AG09309 (cell line): Measurements from ENCODE around the gene FUT4.

ENCODE experiments used
- DNase-seq: peaks from one replicate; pipeline ENCODE4 v3.0.0-alpha.2; 2010; ENCODE audit warnings: low read depth
- H3K4me3 ChIP-seq: 2 replicates; pipeline ENCODE4 v1.5.1; 2011; ENCODE audit warnings: mild to moderate bottlenecking, low read depth, low read length, moderate library complexity; ENCODE audit not compliant: control insufficient read depth
- TF ChIP-seq, protein P1 (sequence below): IDR thresholded peaks from 2 replicates; pipeline ENCODE4 v1.5.1; 2011; ENCODE audit warnings: mild to moderate bottlenecking, low read depth, low read length, inconsistent platforms; ENCODE audit not compliant: insufficient read depth, control insufficient read depth; ENCODE audit errors: missing control alignments

The FUT4 gene

DNA sequence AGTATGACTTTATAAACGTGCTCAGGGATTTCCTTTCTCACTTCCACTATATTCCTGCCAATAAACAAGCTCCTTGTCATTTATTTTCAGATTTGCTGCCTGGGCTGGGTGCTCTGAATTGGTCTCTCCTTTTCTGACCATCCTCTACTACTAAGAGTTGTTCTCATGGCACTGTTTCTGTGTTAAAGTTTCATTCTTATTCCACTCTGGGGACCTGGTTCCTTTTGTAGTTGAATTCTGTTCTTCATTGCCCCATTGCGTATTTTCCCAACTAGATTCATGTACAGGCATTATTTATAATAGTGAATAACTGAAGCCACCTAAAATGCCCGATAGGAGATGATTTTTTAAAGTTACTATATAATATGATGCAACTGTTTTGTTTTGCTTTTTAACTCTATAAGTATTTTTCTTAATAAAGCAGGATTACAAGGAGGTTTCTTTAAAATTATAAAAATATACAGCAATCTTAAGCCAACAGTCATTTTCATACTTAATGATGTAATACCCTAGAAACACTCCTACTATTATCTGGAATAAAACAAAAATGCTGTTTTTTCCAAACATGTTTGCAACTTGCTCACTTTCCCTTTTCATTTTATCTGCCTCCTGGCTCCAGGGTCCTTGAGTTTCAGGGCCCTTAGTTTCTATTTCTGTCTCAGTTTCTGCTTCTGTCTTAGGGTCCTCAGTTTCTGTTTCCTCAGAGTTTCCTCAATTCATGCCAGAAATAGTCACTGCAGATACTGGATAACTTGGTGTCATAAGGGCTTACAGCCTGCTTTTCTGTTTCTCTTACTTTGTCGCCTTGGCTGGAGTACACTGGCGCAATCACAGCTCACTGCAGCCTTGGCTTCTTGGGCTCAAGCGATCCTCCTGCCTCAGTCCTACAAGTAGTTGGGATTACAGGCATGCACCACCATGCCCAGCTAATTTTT lies 9.8 kb upstream of the FUT4 start:
- no peak overlapping the region for H3K4me3 ChIP-seq
- no peak for DNase-seq
- TF ChIP-seq, protein P1, sequence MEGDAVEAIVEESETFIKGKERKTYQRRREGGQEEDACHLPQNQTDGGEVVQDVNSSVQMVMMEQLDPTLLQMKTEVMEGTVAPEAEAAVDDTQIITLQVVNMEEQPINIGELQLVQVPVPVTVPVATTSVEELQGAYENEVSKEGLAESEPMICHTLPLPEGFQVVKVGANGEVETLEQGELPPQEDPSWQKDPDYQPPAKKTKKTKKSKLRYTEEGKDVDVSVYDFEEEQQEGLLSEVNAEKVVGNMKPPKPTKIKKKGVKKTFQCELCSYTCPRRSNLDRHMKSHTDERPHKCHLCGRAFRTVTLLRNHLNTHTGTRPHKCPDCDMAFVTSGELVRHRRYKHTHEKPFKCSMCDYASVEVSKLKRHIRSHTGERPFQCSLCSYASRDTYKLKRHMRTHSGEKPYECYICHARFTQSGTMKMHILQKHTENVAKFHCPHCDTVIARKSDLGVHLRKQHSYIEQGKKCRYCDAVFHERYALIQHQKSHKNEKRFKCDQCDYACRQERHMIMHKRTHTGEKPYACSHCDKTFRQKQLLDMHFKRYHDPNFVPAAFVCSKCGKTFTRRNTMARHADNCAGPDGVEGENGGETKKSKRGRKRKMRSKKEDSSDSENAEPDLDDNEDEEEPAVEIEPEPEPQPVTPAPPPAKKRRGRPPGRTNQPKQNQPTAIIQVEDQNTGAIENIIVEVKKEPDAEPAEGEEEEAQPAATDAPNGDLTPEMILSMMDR, result no peak

DNA sequence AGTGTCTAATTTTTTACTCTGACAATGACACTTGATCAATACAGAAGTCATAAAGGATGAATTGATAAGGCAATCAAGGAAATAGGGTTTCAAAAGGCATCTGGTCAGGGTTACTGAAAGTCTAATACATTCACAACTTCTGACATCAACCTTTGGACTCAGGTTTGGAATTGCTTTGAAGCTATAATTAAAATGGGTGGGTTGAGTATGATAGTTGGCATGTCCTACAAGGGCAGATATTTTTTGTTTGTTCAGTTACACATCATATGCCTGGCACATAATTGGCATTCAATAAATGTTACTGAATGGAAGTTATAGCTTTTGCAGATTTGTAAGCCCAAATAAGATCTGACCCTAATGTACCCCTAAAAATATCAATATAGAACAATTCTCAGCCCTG lies 7.3 kb upstream of the FUT4 start:
- no peak overlapping the region for H3K4me3 ChIP-seq
- DNase-seq, result no peak
- TF ChIP-seq, protein P1, result no peak

DNA sequence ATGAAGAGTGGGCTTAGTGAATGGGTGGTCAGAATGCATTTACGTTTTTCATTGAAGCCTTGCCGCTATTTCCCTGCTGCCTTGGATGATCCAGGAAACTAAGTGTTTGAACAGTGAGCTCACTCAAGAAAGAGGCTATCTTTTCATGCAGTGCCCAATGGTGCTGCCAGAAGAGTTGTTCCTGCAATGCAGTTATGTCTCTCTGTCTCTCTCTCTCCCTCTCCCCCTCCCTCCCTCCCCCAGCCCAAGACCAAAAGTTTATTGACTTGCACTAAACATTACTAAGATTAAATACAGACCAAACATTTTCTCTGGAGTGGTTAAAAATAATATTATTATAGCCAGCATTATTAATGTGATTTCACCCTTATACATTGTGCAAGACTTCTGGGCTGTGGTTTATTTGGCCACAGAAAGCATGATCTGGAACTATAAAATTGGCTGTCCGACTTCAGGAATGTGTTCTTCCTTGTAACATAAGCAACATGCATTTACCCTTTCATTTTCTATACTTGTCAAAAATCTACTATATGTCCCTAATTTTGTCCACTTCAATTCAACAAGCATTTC lies 6.6 kb upstream of the FUT4 start:
- no peak for DNase-seq
- TF ChIP-seq, protein P1, result no peak
- no peak overlapping the region for H3K4me3 ChIP-seq

DNA sequence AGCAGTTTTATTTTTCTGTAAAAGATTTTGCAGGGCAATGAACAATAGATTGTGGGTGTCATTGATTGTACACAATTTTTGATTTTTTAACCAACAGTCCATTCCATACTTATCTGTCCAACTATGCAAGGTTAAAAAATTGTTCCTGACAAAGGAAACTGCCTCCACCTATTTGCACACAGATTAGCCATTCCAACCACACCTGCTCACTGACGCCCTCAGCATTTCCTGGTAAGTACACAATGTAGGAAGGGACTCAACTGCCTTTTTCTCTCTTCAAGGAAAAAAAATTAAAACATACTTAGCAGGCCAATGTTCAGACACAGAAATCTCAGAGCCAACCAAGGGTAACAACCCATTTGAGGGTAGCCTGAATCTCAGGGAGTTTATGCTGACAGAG lies 4.3 kb upstream of the FUT4 start:
- DNase-seq, result no peak
- TF ChIP-seq, protein P1, result no peak
- H3K4me3 ChIP-seq, result no peak overlapping the region

DNA sequence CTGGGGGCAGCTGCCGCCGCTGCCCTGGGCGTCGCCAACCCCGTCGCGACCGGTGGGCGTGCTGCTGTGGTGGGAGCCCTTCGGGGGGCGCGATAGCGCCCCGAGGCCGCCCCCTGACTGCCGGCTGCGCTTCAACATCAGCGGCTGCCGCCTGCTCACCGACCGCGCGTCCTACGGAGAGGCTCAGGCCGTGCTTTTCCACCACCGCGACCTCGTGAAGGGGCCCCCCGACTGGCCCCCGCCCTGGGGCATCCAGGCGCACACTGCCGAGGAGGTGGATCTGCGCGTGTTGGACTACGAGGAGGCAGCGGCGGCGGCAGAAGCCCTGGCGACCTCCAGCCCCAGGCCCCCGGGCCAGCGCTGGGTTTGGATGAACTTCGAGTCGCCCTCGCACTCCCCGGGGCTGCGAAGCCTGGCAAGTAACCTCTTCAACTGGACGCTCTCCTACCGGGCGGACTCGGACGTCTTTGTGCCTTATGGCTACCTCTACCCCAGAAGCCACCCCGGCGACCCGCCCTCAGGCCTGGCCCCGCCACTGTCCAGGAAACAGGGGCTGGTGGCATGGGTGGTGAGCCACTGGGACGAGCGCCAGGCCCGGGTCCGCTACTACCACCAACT lies 1.0 kb downstream of the FUT4 start:
- peak overlapping the region; percentile 48 for H3K4me3 ChIP-seq
- no peak for DNase-seq
- TF ChIP-seq, protein P1, result no peak

DNA sequence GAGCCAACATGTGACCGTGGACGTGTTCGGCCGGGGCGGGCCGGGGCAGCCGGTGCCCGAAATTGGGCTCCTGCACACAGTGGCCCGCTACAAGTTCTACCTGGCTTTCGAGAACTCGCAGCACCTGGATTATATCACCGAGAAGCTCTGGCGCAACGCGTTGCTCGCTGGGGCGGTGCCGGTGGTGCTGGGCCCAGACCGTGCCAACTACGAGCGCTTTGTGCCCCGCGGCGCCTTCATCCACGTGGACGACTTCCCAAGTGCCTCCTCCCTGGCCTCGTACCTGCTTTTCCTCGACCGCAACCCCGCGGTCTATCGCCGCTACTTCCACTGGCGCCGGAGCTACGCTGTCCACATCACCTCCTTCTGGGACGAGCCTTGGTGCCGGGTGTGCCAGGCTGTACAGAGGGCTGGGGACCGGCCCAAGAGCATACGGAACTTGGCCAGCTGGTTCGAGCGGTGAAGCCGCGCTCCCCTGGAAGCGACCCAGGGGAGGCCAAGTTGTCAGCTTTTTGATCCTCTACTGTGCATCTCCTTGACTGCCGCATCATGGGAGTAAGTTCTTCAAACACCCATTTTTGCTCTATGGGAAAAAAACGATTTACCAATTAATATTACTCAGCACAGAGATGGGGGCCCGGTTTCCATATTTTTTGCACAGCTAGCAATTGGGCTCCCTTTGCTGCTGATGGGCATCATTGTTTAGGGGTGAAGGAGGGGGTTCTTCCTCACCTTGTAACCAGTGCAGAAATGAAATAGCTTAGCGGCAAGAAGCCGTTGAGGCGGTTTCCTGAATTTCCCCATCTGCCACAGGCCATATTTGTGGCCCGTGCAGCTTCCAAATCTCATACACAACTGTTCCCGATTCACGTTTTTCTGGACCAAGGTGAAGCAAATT lies 1.8 kb downstream of the FUT4 start:
- TF ChIP-seq, protein P1, result no peak
- no peak for DNase-seq
- H3K4me3 ChIP-seq, result peak overlapping the region; percentile 48
